Stimulated activated CD4-positive, alpha-beta T cell treated with anti-CD3 and anti-CD28 coated beads, Interleukin-4, amount 100 ng/mL, for 4 hours (primary cell): Measurements from ENCODE around the gene NGEF.

Experiments
- DNase-seq, 2 experiments: peaks; one replicate each; pipeline ENCODE4 v3.0.0-alpha.2; 2020

NGEF gene

DNA sequence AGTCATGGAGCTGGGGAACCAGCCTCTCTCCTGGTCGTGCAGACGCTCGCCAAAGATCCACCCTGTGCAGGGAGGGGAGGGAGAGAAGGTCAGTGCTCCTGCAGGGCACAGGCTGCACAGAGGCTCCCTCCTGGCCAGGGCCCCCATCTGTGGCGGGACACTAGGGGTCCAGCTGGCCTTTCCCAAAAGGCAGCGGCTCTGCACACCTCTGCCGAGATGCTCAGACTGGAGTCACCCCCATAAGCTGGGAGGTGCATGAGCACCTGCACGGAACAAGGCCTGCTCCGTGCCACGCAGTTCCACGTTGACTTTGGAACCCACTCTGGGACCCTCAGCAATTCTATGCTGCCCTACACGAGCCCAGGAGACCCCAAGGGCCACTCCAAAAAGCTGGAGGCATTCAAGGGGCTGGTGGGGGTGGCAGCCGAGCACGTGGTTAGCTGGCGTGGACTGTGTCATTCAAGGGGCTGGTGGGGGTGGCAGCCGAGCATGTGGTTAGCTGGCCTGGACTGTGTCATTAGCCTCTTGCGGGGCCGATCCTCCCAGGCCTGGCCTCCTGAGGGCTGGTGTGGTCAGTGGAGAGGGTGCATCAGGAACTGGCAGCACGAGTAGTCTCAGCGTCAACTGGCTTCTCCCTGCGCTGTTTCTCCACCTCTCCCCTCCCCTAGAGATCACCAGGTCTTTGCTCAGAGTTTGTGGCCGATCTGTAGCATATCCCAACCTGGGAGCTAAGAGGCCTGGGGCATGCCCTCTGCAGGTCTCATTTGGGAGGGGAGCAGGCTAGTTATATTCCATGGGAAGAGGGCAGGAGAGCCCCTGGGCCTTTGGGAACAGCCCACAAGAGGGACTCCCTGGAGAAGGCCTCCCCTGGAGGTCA lies 133.2 kb downstream of the NGEF start:
- no peak for DNase-seq

GRCh38 chr2:232878855-232879617 lies 134.0 kb downstream of the NGEF start:
- no peak for DNase-seq

DNA sequence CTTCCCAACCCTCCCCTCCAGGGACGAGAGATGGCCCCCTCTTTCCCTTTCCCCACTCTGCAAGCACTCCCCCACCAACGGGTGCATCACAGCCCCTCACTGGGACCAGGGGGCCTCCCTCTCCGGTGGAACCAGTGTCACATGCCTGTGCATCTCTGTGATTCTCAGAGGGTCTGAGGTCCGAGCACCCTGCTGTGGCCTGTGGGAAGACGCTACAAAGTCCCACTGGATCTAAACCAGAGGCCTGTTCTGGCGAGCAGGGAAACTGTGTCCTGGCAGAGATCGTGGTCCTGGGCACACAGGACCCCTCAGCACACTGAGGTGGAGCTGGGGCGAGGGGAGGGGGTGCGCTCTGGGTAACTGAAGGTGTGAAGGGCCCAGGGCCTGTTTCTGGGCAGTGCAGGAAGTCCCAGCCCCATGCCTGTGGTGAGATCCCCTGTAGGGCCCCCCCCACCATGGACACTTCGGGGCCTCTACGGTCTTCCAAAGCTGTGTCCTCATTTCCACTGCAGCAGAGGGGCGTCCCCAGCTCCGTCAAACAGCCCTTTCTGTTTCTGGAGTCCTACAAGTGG lies 135.0 kb downstream of the NGEF start:
- DNase-seq, result no peak

DNA sequence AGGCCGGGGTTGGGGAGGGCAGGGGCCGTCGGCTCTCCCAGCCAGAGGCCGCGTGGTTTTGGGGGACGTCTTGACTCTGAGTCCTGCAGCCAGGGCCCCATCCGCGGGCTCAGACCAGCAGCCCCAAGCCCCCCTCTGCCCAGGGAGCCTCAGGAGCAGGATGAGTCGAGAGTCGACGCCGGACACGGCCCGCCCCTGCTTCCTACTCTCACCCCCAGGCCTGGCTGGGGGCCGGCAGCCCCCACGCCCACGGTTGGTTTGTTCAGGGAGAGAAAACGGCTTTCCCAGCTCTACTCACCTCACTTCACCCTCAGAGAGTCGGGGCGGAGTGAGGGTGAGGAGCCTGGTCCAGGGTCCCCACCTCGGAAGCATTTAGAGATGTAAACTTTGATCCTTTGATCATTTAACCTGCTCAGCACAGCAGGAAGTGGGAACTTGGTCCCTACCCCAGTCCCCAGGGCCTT lies 136.0 kb downstream of the NGEF start:
- DNase-seq, result no peak

DNA sequence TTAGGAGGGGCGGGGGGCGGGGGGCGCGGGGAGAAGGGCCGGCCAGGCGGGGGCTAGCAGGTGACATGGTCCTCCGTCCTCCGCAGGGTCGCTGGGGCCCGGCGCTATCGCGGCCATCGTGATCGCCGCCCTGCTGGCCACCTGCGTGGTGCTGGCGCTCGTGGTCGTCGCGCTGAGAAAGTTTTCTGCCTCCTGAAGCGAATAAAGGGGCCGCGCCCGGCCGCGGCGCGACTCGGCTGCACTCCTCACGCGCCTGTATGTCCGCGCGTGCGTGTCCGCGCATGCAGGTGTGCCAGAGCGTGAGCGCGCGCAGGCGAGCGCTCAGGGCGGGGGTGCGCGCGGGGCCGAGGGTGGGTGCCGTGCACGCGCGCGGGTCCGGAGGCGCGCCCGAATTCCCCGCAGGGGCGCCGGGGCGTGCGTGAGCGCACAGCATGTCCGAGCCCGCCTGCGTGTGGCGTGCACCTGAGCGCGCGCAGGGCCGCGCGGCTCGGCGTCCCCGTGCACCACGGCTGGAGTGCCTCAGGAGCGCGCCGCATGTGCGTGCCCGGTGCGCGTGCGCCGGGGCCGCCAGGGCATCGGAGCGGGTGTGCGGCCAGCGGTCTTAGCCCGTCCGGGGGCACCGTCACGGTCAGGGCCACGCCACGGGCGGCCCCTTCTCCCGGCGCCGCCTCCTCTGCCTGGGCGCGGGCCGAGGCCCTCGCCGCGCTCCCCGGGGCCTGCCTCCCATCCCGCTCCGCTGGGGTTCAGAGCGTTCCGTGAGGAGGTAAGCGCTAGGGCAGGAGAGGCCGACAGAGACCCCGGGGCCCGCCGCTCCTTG lies 136.7 kb downstream of the NGEF start:
- peak in 1 of 2 experiments; percentile 36 for DNase-seq

DNA sequence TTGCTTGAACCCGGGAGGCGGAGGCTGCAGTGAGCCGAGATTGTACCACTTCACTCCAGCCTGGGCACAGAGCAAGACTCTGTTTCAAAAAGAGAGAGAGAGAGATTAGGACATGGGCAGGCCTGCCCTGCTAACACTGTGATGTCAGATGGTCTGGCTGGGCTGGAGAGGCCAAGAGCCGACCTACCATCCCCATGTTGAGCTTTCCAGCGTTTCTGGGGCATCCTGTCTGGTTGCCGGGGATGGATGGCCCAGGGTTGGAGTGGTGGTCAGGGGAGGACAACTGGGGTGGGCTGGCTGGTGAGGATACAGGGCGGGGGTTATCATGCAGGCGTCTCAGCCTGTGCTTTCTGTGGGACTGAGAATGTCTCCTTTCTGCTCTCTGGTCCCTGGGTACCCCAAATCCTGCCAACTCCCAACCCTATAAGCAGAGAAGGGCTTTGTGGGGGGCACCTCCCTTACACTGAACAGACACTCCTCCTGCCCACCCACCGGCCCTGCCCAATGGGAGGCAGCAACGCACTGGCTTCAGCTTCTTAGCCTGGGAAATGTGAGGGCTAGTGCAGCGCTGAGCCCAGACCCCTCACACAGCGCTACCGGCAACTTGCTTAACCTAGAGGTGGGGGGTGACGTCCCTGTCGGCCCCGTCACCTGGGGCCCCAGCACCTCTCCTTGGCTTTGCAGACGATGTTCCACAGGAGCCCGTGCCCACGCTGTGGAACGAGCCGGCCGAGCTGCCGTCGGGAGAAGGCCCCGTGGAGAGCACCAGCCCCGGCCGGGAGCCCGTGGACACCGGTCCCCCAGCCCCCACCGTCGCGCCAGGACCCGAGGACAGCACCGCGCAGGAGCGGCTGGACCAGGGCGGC lies 137.6 kb downstream of the NGEF start:
- no peak for DNase-seq

GRCh38 chr2:232874677-232875223 lies 138.3 kb downstream of the NGEF start:
- no peak for DNase-seq

DNA sequence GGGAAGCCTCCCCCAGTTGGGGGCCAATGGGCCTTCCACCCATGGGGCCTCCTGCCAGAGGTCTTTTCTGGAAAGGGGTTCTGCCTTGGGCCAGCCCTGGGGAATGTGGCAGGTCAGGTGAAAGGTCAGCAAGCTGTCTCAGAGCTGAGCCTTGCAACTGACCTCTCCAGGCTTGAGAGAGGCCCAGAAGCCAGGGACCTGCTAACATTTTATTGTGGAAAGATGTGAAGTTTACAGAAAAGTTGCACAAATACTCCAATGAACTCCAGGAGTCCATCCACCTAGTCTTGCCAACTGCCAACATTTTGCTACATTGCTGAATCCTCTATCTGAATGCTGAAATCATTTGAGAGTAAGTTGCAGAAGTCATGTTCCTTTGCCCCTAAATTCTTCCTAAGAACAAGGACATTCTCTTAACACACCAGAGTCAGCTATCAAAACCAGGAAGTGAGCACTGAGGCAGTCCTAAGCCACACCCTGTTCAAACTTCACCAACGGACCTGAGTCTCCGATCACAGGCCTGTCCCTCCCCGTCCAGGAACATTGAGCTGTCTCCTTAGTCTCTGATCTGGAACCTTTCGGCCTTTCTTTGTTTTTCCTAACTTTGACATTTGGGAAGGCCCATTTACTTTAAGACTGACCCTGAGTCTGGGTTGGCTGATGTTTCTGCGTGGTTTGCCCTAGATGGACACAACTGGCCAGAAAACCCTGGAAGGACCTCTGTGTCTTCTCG lies 139.0 kb downstream of the NGEF start:
- no peak for DNase-seq

DNA sequence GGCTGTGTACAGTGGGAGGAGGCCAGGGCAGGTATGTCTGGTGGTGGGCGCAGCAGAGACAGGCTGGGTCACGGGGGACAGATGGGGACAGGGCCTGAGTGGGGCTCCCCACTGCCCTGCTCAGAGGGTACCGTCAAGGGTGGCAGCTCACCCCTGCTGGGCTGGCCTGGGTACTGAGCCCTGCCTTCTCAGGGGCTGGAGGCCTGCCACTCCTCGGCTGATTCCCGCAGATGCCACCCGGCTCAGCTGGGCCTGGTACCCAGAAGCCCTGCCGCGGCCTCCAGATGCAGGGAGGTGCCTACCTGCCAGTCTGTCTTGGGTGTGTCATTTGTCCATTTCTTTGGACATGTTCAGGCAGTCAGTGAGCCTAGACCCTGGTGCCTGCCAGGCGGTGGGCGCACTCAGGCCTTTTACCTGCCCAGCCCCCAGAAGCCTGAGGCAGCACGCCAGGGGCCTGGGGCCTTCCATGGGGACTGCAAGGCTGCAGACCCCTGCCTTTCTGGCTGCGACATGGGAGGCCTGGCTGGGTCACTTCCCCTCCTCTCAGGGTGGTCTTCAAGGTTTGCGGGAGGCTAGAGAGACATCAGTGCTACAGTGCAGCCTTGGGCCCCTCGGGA lies 139.7 kb downstream of the NGEF start:
- no peak for DNase-seq

DNA sequence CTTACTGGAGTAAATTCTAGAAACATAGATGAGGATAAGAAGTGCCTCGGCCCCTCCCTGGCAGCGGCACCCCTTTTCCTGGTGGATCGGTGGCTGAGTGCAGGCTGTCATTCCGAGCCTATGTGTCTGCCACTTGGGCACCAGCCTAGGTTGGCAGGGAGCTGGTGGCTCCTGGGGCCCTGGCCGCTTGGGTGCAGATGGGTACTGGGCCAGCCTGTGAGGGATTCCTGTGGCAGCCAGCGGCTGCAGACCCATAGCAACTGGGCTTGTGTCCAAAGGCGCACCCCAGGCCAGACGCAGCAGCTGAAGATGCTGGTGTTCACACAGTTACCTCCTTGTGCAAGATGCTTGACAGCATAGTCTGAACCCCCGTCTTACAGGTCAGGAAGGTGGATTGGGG lies 140.2 kb downstream of the NGEF start:
- DNase-seq, result no peak

DNA sequence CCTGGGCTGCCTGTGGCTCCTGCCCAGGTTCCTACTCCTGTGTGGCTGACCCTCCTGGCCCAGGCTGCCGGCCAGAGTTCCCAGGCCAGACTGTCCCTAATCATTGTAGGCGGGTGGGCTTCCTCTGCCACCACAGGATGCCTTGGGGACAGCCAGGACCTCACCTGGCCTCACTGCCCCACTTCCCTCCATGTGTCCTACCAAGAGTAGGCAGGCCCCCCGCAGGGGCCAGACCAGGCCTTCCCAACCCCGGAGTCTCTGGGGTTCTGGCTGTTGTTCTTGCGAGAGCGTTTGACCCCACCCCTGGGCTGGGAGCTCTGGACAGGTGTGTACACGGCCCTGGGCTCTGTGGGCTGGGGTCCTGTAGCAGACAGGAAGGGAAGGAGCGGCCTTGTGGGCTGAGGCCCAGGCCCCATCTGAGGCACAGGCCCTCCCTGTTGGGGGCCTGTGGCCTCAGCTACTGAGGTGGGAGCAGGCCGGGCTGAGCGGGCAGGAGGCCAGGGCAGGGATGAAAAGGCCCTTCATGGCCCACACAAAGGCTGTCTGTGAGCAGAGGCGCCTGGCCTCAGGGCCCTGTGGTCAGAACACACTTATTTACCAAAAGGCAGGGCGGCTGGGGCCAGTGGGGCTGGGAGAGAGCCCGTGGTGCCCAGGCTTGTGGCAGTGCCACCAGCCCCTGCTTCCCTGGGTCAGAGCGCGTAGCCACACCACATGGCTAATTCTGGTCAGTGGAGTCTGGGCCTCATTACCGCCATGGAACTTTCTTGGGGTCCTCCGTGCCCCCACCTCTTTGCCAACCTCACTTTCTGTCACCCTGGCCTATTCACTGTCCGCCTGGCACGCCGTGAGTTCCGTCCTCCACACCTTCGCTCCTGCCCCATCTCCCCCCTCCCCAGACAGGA lies 141.0 kb downstream of the NGEF start:
- no peak for DNase-seq

- no peak for DNase-seq
Observed at GRCh38 chr2:232871418-232871834, 141.6 kb downstream of the NGEF start.

- DNase-seq, result no peak
Observed at GRCh38 chr2:232870766-232871371, 142.2 kb downstream of the NGEF start.

DNA sequence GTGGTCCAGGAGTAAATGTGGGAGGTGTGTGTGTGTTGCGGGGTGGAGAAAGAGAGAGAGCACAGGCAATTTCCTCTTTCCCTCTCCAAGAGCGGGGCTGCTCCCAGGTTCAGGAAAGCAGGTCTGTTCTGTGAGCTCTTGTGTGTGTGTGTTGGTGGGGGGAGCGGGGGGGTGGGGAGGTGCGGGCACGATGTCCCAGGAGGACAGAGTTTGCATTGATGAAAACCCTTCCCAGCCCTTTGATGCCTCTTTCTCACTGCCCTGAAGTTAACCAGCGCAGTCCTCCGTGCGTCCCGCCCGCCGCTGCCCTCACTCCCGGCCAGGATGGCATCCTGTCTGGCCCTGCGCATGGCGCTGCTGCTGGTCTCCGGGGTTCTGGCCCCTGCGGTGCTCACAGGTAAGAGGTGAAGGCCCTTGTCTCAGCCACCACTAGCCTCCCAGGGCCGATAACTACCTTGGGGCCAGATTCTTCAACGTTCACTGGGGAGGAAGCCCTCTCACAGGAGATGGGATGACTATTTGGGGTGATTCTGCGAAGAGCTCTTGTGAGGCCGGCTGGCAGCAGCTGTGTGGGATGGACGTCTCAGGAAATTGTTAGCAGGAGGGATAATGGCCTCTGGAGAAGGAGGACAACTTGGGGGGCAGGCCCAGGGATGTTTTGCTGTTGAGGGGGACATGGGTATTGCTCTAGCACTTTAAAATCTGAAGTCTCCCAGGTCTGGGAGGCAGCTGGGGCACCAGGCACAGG lies 142.9 kb downstream of the NGEF start, which contains the start of gene SNORC:
Gene SNORC (plus strand): TSS at position 247 of the 748 bp plus-strand sequence. CDS start 78 bp downstream, at position 325.
- DNase-seq, result no peak

GRCh38 chr2:232869138-232870017 lies 143.7 kb downstream of the NGEF start:
- DNase-seq, result no peak

GRCh38 chr2:232866104-232866503 lies 147.0 kb downstream of the NGEF start:
- DNase-seq, result no peak

- DNase-seq, result no peak
Observed at GRCh38 chr2:232865165-232865564, 147.9 kb downstream of the NGEF start.
